H1 (cell line): Measurements from ENCODE around the gene UTS2B. TPM values are rescaled to one million over a fixed set of nuclear protein-coding genes. Genes with fewer than 3 reads are reported as not detected.

Source experiments
- CTCF ChIA-PET: fragments of 300-600 bp; sonication (Branson Sonifier 250); formaldehyde crosslinking; loops from one replicate; lab custom pipeline; 2021; ENCODE audit not compliant: partially characterized antibody; lab: Charles Lee
- POLR2A ChIA-PET: fragments of 300-600 bp; sonication (Branson Sonifier 250); formaldehyde crosslinking; loops from one replicate; lab custom pipeline; 2021; ENCODE audit warnings: inconsistent platforms; ENCODE audit not compliant: partially characterized antibody; lab: Charles Lee
- DNase-seq, 2 experiments: peaks; one replicate each; pipeline versions ENCODE4 v3.0.0 to v3.0.0-alpha.2; 2010 to 2022; ENCODE audit warnings: low spot score in 2 of 2, low read depth in 1 of 2, mixed read lengths in 1 of 2
- FAIRE-seq: peaks from 2 replicates; lab custom pipeline; 2011; peaks lifted over from hg19 to GRCh38; lab: Jason Lieb, UNC
- H2AFZ ChIP-seq: 2 replicates; pipeline ENCODE4 v1.8.1; 2012; ENCODE audit warnings: low read length, inconsistent platforms
- H2AK5ac ChIP-seq: 2 replicates; pipeline ENCODE4 v1.6.1; 2013; ENCODE audit warnings: low read depth, low read length
- H2BK120ac ChIP-seq: replicated peaks from 2 replicates; pipeline ENCODE3; 2013; ENCODE audit warnings: low read depth, low read length, inconsistent platforms
- H2BK12ac ChIP-seq: 2 replicates; pipeline ENCODE4 v1.6.1; 2013; ENCODE audit warnings: low read depth, low read length
- H2BK15ac ChIP-seq: 2 replicates; pipeline ENCODE4 v1.6.1; 2013; ENCODE audit warnings: low read length
- H2BK20ac ChIP-seq: 2 replicates; pipeline ENCODE4 v1.6.1; 2013; ENCODE audit warnings: low read length
- H2BK5ac ChIP-seq: 2 replicates; pipeline ENCODE4 v1.6.1; 2013; ENCODE audit warnings: low read depth, low read length
- H3K14ac ChIP-seq: 2 replicates; pipeline ENCODE4 v1.6.1; 2013; ENCODE audit warnings: inconsistent platforms; ENCODE audit not compliant: insufficient read length
- H3K18ac ChIP-seq: 2 replicates; pipeline ENCODE4 v1.6.1; 2013; ENCODE audit warnings: low read length; ENCODE audit errors: extremely low read depth
- H3K23ac ChIP-seq: 2 replicates; pipeline ENCODE4 v1.6.1; 2013; ENCODE audit warnings: inconsistent platforms; ENCODE audit not compliant: insufficient read length
- H3K23me2 ChIP-seq: 2 replicates; pipeline ENCODE4 v1.6.1; 2013; ENCODE audit warnings: low read depth, low read length
- H3K27ac ChIP-seq: 2 replicates; pipeline ENCODE4 v1.6.1; 2011; ENCODE audit warnings: low read depth, low read length, inconsistent platforms
- H3K27me3 ChIP-seq, 4 experiments: replicated peaks in 1 of 4; 1 replicate in 1 of 4; 2 replicates in 3 of 4; pipeline versions ENCODE4 v1.6.1 to v1.8.1; 2011 to 2013; ENCODE audit warnings: low read length in 3 of 4, mild to moderate bottlenecking in 3 of 4, inconsistent platforms in 2 of 4, mixed read lengths in 2 of 4, moderate library complexity in 1 of 4; ENCODE audit not compliant: control insufficient read depth in 3 of 4, insufficient read depth in 3 of 4; ENCODE audit errors: extremely low read depth in 1 of 4
- H3K36me3 ChIP-seq, 4 experiments: 2 replicates each; pipeline versions ENCODE4 v1.6.1 to v1.8.1; 2011 to 2013; ENCODE audit warnings: mild to moderate bottlenecking in 4 of 4, low read length in 3 of 4, moderate library complexity in 2 of 4, control low read depth in 1 of 4, inconsistent platforms in 1 of 4; ENCODE audit not compliant: insufficient read depth in 4 of 4, control insufficient read depth in 2 of 4
- H3K4ac ChIP-seq: replicated peaks from 2 replicates; pipeline ENCODE3; 2013; ENCODE audit warnings: low read length, low read depth, mixed read lengths, inconsistent platforms; ENCODE audit not compliant: insufficient read length
- H3K4me1 ChIP-seq, 4 experiments: replicated peaks in 1 of 4; 1 replicate in 1 of 4; 2 replicates in 3 of 4; pipeline versions ENCODE4 v1.6.1 to v1.8.1; 2011 to 2013; ENCODE audit warnings: low read length in 3 of 4, inconsistent platforms in 2 of 4, mixed read lengths in 1 of 4; ENCODE audit not compliant: insufficient read depth in 4 of 4, control insufficient read depth in 3 of 4
- H3K4me2 ChIP-seq, 2 experiments: 2 replicates each; pipeline versions ENCODE4 v1.6.1 to v1.8.1; 2011 to 2013; ENCODE audit warnings: low read depth in 2 of 2, low read length in 2 of 2, control low read depth in 1 of 2, inconsistent platforms in 1 of 2, mild to moderate bottlenecking in 1 of 2; ENCODE audit not compliant: insufficient read depth in 1 of 2
- H3K4me3 ChIP-seq, 4 experiments: fragments of 200-600, 300-600 bp in 1 of 4; sonication (generic), shearing (Covaris generic), sonication (Bioruptor Twin) in 1 of 4; 2 replicates each; pipeline versions ENCODE4 v1.5.1 to v1.8.1; 2011 to 2016; ENCODE audit warnings: low read length in 4 of 4, low read depth in 3 of 4, control low read depth in 2 of 4, inconsistent platforms in 2 of 4, mild to moderate bottlenecking in 2 of 4, mixed read lengths in 1 of 4, moderate library complexity in 1 of 4; ENCODE audit not compliant: insufficient read depth in 2 of 4; ENCODE audit errors: extremely low read depth in 1 of 4
- H3K56ac ChIP-seq: replicated peaks from 2 replicates; pipeline ENCODE3; 2013; ENCODE audit warnings: low read depth, mild to moderate bottlenecking, mixed read lengths, low read length, inconsistent platforms; ENCODE audit not compliant: insufficient read length
- H3K79me1 ChIP-seq: 2 replicates; pipeline ENCODE4 v1.6.1; 2013; ENCODE audit warnings: low read depth, low read length, control low read depth
- H3K79me2 ChIP-seq, 2 experiments: 2 replicates each; pipeline versions ENCODE4 v1.6.1 to v1.8.1; 2012 to 2013; ENCODE audit warnings: low read length in 2 of 2, mild to moderate bottlenecking in 2 of 2, inconsistent platforms in 1 of 2; ENCODE audit not compliant: insufficient read depth in 2 of 2, control insufficient read depth in 1 of 2
- H3K9ac ChIP-seq, 4 experiments: replicated peaks in 1 of 4; 1 replicate in 1 of 4; 2 replicates in 3 of 4; pipeline versions ENCODE4 v1.6.1 to v1.8.1; 2011 to 2013; ENCODE audit warnings: low read depth in 3 of 4, low read length in 3 of 4, control low read depth in 2 of 4, mild to moderate bottlenecking in 2 of 4, moderate library complexity in 2 of 4, inconsistent platforms in 1 of 4; ENCODE audit errors: extremely low read depth in 1 of 4
- H3K9me3 ChIP-seq, 2 experiments: 2 replicates each; pipeline versions ENCODE4 v1.6.1 to v1.8.1; 2012 to 2013; ENCODE audit warnings: mild to moderate bottlenecking in 2 of 2, moderate library complexity in 2 of 2, control low read depth in 1 of 2, inconsistent platforms in 1 of 2, low read depth in 1 of 2, low read length in 1 of 2, mixed read lengths in 1 of 2; ENCODE audit not compliant: insufficient read depth in 2 of 2
- H4K20me1 ChIP-seq, 2 experiments: replicated peaks in 1 of 2; 2 replicates each; pipeline versions ENCODE3 to v1.8.1; 2011 to 2013; ENCODE audit warnings: inconsistent platforms in 2 of 2, low read length in 2 of 2, mild to moderate bottlenecking in 1 of 2; ENCODE audit not compliant: insufficient read depth in 2 of 2, control insufficient read depth in 1 of 2
- H4K5ac ChIP-seq: 2 replicates; pipeline ENCODE4 v1.6.1; 2013; ENCODE audit warnings: low read length, low read depth, mixed read lengths, inconsistent platforms; ENCODE audit not compliant: insufficient read length
- H4K8ac ChIP-seq: 2 replicates; pipeline ENCODE4 v1.8.0; 2013; ENCODE audit warnings: mild to moderate bottlenecking, moderate library complexity, low read length, inconsistent platforms; ENCODE audit not compliant: insufficient read depth; ENCODE audit errors: extremely low read depth
- H4K91ac ChIP-seq: replicated peaks from 2 replicates; pipeline ENCODE3; 2013; ENCODE audit warnings: low read length, mixed read lengths, inconsistent platforms; ENCODE audit not compliant: insufficient read length
- POLR2AphosphoS5 ChIP-seq: IDR thresholded peaks from 2 replicates; pipeline ENCODE4 v1.6.1; 2011; ENCODE audit warnings: low read depth, low read length
- polyA plus RNA-seq, 7 experiments: library from polyadenylated mRNA; depleted of rRNA in 3 of 7; stranded (reverse) in 5 of 7; unstranded in 2 of 7; fragments of >200 nt in 5 of 7; fragments of 200-250 nt in 2 of 7; gene quantifications; 1 replicate in 5 of 7; 2 replicates in 1 of 7; 4 replicates in 1 of 7; pipeline versions ENCODE4 v1.2.1 to v1.2.3, GENCODE V29; 2011 to 2013; ENCODE audit warnings: missing spikeins in 2 of 7, mixed read lengths in 2 of 7
- total RNA-seq: library from RNA; stranded (reverse); fragmentation: NEBNext Ultra II Directional; extraction: Animal tissue kit (Norgen Biotek cat#: 25700); gene quantifications from 2 replicates; pipeline ENCODE4 v1.2.1, GENCODE V29; 2021
- TF ChIP-seq, protein P1 (sequence below): IDR thresholded peaks from 2 replicates; pipeline ENCODE4 v1.6.1; 2012; ENCODE audit warnings: inconsistent platforms

Gene UTS2B
- total and polyA plus RNA-seq, 2 of the 8 experiments (the other 6 are each of a cell fraction or from before 2014, with no cell fraction given) = not detected

DNA sequence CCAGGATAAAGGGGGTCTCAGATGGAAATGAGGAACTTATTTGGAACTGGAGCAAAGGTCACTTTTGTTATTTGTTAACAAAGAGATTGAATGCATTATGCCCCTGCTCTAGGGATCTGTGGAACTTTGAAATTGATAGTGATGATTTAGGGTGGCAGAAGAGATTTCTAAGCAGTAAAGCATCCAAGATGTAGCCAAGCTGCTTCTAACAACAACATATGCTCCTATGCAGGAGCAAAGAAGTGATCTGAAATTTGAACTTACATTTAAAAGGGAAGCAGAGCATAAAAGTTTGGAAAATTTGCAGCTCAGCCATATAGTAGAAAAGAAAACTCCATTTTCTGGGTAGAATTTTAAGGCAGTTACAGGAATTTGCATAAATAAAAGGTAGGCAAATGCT, 31.5 kb downstream of the UTS2B start:
- no peak overlapping the region for H2AFZ ChIP-seq
- no peak overlapping the region for H3K14ac ChIP-seq
- H2BK20ac ChIP-seq = no peak overlapping the region
- no peak overlapping the region for H3K9ac ChIP-seq
- no peak overlapping the region for H2BK12ac ChIP-seq
- no peak overlapping the region for H3K23ac ChIP-seq
- no peaks in the 10 kb centered on the region for H3K9me3 ChIP-seq
- no peaks in the 10 kb centered on the region for H3K23me2 ChIP-seq
- CTCF ChIA-PET = no interaction called here
- H2BK15ac ChIP-seq = no peak overlapping the region
- H3K4me1 ChIP-seq = peaks cover 0 to 6% (median 3%) of the 10 kb centered on the region in 4 experiments; a peak in 3 of 7 replicates
- FAIRE-seq (no peak), DNase-seq (no peak)
- H3K56ac ChIP-seq = no peak overlapping the region
- H3K4ac ChIP-seq = no peak overlapping the region
- no peak overlapping the region for H4K5ac ChIP-seq
- no peak overlapping the region for H2BK5ac ChIP-seq
- no peaks in the 10 kb centered on the region for H3K36me3 ChIP-seq
- no peak overlapping the region for H4K91ac ChIP-seq
- H3K79me1 ChIP-seq = no peaks in the 10 kb centered on the region
- POLR2A ChIA-PET = no interaction called here
- H2AK5ac ChIP-seq = no peak overlapping the region
- no peak overlapping the region for H3K18ac ChIP-seq
- H4K8ac ChIP-seq = no peak overlapping the region
- no peak overlapping the region for H3K27ac ChIP-seq
- H2BK120ac ChIP-seq = no peak overlapping the region
- no peaks in the 10 kb centered on the region for H3K27me3 ChIP-seq
- no peak overlapping the region for H3K4me3 ChIP-seq
- H4K20me1 ChIP-seq = no peaks in the 10 kb centered on the region
- H3K4me2 ChIP-seq = no peak overlapping the region
- H3K79me2 ChIP-seq = no peaks in the 10 kb centered on the region
- no peak for TF ChIP-seq POLR2AphosphoS5
- TF ChIP-seq, protein P1, sequence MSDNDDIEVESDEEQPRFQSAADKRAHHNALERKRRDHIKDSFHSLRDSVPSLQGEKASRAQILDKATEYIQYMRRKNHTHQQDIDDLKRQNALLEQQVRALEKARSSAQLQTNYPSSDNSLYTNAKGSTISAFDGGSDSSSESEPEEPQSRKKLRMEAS = no peak
